K562 (cell line): ENCODE data around the gene TIPIN. TPM values are rescaled to one million over a fixed set of nuclear protein-coding genes. Genes with fewer than 3 reads are reported as not detected.
A peak's percentile ranks its signal among the peaks of the same experiment; 100 is the strongest.

Experiments used
- ETV6 ChIP-seq, 3 experiments: fragments of 150-350 bp in 1 of 3; sonication (generic) in 1 of 3; formaldehyde crosslinking in 1 of 3; IDR thresholded peaks; 2 replicates each; pipeline versions ENCODE4 v1.6.1 to v1.8.0; 2014 to 2022; ENCODE audit warnings: borderline replicate concordance in 2 of 3, low read depth in 2 of 3, antibody characterized with exemption in 1 of 3, low read length in 1 of 3, mild to moderate bottlenecking in 1 of 3, missing genetic modification reagents in 1 of 3
- GMEB1 ChIP-seq: fragments of 250-450 bp; sonication (Bioruptor Pico); IDR thresholded peaks from 2 replicates; pipeline ENCODE4 v1.4.0; 2020; ENCODE audit warnings: mild to moderate bottlenecking
- NCOA1 ChIP-seq: fragments of 450-650 bp; IDR thresholded peaks from 2 replicates; pipeline ENCODE4 v1.6.1; 2016; ENCODE audit warnings: low read depth
- NEUROD1 ChIP-seq: fragments of 150-350 bp; IDR thresholded peaks from 2 replicates; pipeline ENCODE4 v1.6.1; 2014; ENCODE audit warnings: borderline replicate concordance, low read length, low read depth; ENCODE audit not compliant: partially characterized antibody
- NFYB ChIP-seq: IDR thresholded peaks from 2 replicates; pipeline ENCODE4 v1.6.1; 2011; ENCODE audit warnings: mild to moderate bottlenecking, moderate library complexity; ENCODE audit not compliant: insufficient read length; ENCODE audit errors: extremely low read depth
- PCBP1 ChIP-seq: fragments of 200-400 bp; formaldehyde crosslinking; IDR thresholded peaks from 2 replicates; pipeline ENCODE4 v1.6.1; 2018; ENCODE audit warnings: mild to moderate bottlenecking, low read depth, low read length; ENCODE audit not compliant: poor library complexity, severe bottlenecking
- PHF20 ChIP-seq: fragments of 450-650 bp; IDR thresholded peaks from 2 replicates; pipeline ENCODE4 v1.6.1; 2018; ENCODE audit not compliant: partially characterized antibody
- SAFB ChIP-seq: fragments of 200-400 bp; formaldehyde crosslinking; IDR thresholded peaks from 2 replicates; pipeline ENCODE4 v1.6.1; 2017; ENCODE audit warnings: low read depth, low read length, borderline replicate concordance
- TCF7 ChIP-seq: sonication (generic); IDR thresholded peaks from 2 replicates; pipeline ENCODE4 v1.6.1; 2016; ENCODE audit warnings: antibody characterized with exemption, borderline replicate concordance
- TSHZ1 ChIP-seq: fragments of 250-450 bp; sonication (Bioruptor Pico); IDR thresholded peaks from 2 replicates; pipeline ENCODE4 v1.4.0; 2020; ENCODE audit warnings: mild to moderate bottlenecking, moderate library complexity
- ZNF318 ChIP-seq, 2 experiments: fragments of 450-650 bp; IDR thresholded peaks; 2 replicates each; pipeline ENCODE4 v1.6.1; 2016; ENCODE audit warnings: mild to moderate bottlenecking in 2 of 2, borderline replicate concordance in 1 of 2, low read depth in 1 of 2, moderate library complexity in 1 of 2
- polyA plus RNA-seq, 8 experiments: library from polyadenylated mRNA; depleted of rRNA in 4 of 8; stranded (reverse) in 5 of 8; unstranded in 3 of 8; fragments of >200 nt; fragmentation: Nextera tagmentation in 2 of 8; fragmentation: Illumina TruSeq in 1 of 8; extraction: Ambion mirVana in 2 of 8; extraction: Trizol in 1 of 8; gene quantifications; 2 replicates each; pipeline versions ENCODE4 v1.2.1 to v1.2.3, GENCODE V29; 2011 to 2014; ENCODE audit warnings: inconsistent platforms in 1 of 8, missing spikeins in 1 of 8
- total RNA-seq, 7 experiments: library from RNA; depleted of rRNA in 6 of 7; stranded (reverse); fragments of >200 nt in 6 of 7; fragmentation: Illumina TruSeq in 2 of 7; extraction: Trizol in 2 of 7; gene quantifications; 2 replicates each; pipeline versions ENCODE4 v1.2.1 to v1.2.3, GENCODE V29; 2011 to 2021; ENCODE audit warnings: low replicate concordance in 1 of 7

Gene TIPIN
- total and polyA plus RNA-seq, 9 of the 15 experiments (the other 6 are each of a cell fraction or from before 2014, with no cell fraction given): 22.9 to 61.4 (median 42.0) TPM

DNA sequence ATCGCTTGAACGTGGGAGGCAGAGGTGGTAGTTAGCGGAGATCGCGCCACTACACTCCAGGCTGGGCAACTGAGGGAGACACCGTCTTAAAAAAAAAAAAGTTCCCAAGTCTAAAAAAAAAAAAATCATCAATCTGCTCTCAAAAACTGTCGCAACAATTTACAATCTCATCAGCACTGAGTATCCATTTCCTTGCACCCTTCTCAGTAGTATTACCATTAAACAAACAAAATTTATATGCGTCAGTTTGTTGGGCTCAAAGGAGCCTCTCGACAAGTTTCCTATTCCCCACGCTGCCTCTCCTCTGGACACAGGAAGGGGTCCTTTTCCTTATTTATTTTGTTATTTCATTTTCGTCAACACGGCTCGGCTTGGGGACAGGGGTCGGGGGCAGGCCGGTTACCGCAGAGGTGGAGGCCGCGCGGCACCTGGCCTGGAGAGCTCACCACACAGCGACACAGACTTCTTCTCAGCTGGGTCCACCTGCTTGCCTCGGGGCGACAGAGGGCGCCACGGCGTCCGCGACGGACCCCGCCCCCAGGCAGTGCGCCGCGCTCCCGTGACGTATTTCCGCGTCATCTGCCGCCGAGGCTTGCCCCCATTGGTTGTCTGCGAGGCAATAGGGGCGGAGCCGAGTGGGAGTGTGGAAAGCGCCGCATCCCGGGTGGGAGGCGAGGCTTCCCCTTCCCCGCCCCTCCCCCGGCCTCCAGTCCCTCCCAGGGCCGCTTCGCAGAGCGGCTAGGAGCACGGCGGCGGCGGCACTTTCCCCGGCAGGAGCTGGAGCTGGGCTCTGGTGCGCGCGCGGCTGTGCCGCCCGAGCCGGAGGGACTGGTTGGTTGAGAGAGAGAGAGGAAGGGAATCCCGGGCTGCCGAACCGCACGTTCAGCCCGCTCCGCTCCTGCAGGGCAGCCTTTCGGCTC, 30.0 kb upstream of the TIPIN start, which contains the start of gene MAP2K1 (continued):
- TF ChIP-seq TSHZ1 (CRISPR knock-in tag) (no peak), SAFB (peak; percentile 85; the same call in 1 of the 2 replicates), NCOA1 (no peak), TCF7 (0 out of 2 replicates have a peak, but pooled peaks have one; percentile 33), PCBP1 (no peak), NFYB (peak; percentile 22), ETV6 (IDR thresholded peaks at IDR 0.05; ENCODE audit: borderline replicate concordance in 1 of 2, low read depth in 2 of 2, low read length in 1 of 2) (no peak), ETV6 (CRISPR knock-in tag; IDR thresholded peaks at IDR 0.05; ENCODE audit: borderline replicate concordance) (no peak), PHF20 (peak; percentile 92), ZNF318 (IDR thresholded peaks at IDR 0.05; ENCODE audit: borderline replicate concordance in 1 of 2, low read depth in 1 of 2) (0 out of 4 replicates have a peak, but pooled peaks of 1 of the 2 experiments have one; percentile 16), GMEB1 (CRISPR knock-in tag) (peak; percentile 83), NEUROD1 (peak; percentile 45)
